PC-3 (cell line): ENCODE results near the gene KLHL1. TPM values are rescaled to one million over a fixed set of nuclear protein-coding genes. Genes with fewer than 3 reads are reported as not detected.

Experiments
- ATAC-seq: fragments of 200-7000 bp; cut with Tn5 transposase; 2 replicates; pipeline ENCODE4 v1.9.1; 2020; ENCODE audit warnings: mild to moderate bottlenecking, moderate library complexity
- BruUV-seq: library from RNA; stranded (reverse); fragments of 400-500 nt; replicated peaks from 2 replicates; lab custom pipeline; 2021; lab: Mats Ljungman, UMichigan
- CTCF ChIA-PET: fragments of 300-600 bp; sonication (Branson Sonifier 250); formaldehyde crosslinking; loops from one replicate; lab custom pipeline; 2022; ENCODE audit warnings: antibody characterized with exemption; lab: Charles Lee
- POLR2A ChIA-PET: fragments of 300-600 bp; sonication (Branson Sonifier 250); formaldehyde crosslinking; loops from one replicate; lab custom pipeline; 2022; ENCODE audit warnings: antibody characterized with exemption; ENCODE audit not compliant: unreplicated experiment; lab: Charles Lee
- DNase-seq: peaks from one replicate; pipeline ENCODE4 v3.0.0-alpha.2; 2015
- H2AFZ ChIP-seq: fragments of 300-600 bp; sonication (generic); 2 replicates; pipeline ENCODE4 v1.6.0; 2016; ENCODE audit warnings: antibody characterized with exemption, low read length
- H3F3A ChIP-seq: fragments of 300-600 bp; sonication (generic); one replicate; pipeline ENCODE4 v1.6.0; 2017; ENCODE audit warnings: antibody characterized with exemption, low read length, control low read depth, mild to moderate bottlenecking; ENCODE audit not compliant: unreplicated experiment
- H3K27ac ChIP-seq: fragments of 300-600 bp; sonication (generic); 2 replicates; pipeline ENCODE4 v1.5.1; 2016; ENCODE audit warnings: mild to moderate bottlenecking, low read length
- H3K27me3 ChIP-seq: fragments of 300-600 bp; sonication (generic); 2 replicates; pipeline ENCODE4 v1.6.1; 2016; ENCODE audit warnings: low read length, mixed read lengths
- H3K36me3 ChIP-seq: fragments of 300-600 bp; sonication (generic); 2 replicates; pipeline ENCODE4 v1.6.1; 2016; ENCODE audit warnings: low read depth, mixed run types, low read length, mixed read lengths
- H3K4me1 ChIP-seq: fragments of 300-600 bp; sonication (generic); 2 replicates; pipeline ENCODE4 v1.5.1; 2016; ENCODE audit warnings: low read length; ENCODE audit not compliant: insufficient read depth
- H3K4me2 ChIP-seq: fragments of 300-600 bp; sonication (generic); 2 replicates; pipeline ENCODE4 v1.6.0; 2016; ENCODE audit warnings: low read length
- H3K4me3 ChIP-seq: fragments of 300-600 bp; sonication (generic); 2 replicates; pipeline ENCODE4 v1.5.1; 2016; ENCODE audit warnings: mild to moderate bottlenecking, low read length, mixed read lengths
- H3K79me2 ChIP-seq: fragments of 300-600 bp; sonication (generic); 2 replicates; pipeline ENCODE4 v1.6.1; 2017; ENCODE audit warnings: low read length, mixed read lengths
- H3K9ac ChIP-seq: fragments of 300-600 bp; sonication (generic); 2 replicates; pipeline ENCODE4 v1.6.0; 2016; ENCODE audit warnings: mild to moderate bottlenecking, low read length
- H3K9me2 ChIP-seq: fragments of 300-600 bp; sonication (generic); replicated peaks from 2 replicates; pipeline ENCODE4 v1.6.1; 2016; ENCODE audit warnings: mixed run types, low read length, mixed read lengths
- H3K9me3 ChIP-seq: fragments of 300-600 bp; sonication (generic); 2 replicates; pipeline ENCODE4 v1.6.1; 2016; ENCODE audit warnings: low read length, mixed read lengths
- H4K20me1 ChIP-seq: fragments of 300-600 bp; sonication (generic); 2 replicates; pipeline ENCODE4 v1.6.1; 2016; ENCODE audit warnings: low read length, mixed read lengths
- EZH2 ChIP-seq: fragments of 300-600 bp; sonication (generic); IDR thresholded peaks from one replicate; pipeline ENCODE4 v1.6.1; 2017; ENCODE audit warnings: antibody characterized with exemption, mild to moderate bottlenecking, low read length; ENCODE audit not compliant: unreplicated experiment
- EZH2phosphoT487 ChIP-seq: fragments of 300-600 bp; sonication (generic); IDR thresholded peaks from 2 replicates; pipeline ENCODE4 v1.6.1; 2018; ENCODE audit warnings: mild to moderate bottlenecking, antibody characterized with exemption, low read length, borderline replicate concordance
- intact Hi-C: fragments of 100-400 bp; cut with micrococcal nuclease; formaldehyde crosslinking; loops from 2 replicates; pipeline ENCODE4 v1.9.0; 2023
- total RNA-seq: library from RNA; depleted of rRNA; stranded (reverse); fragments of >200 nt; gene quantifications from 2 replicates; pipeline ENCODE4 v1.2.3, GENCODE V29; 2014
- TF ChIP-seq, protein P1 (sequence below): fragments of 300-600 bp; sonication (generic); conservative IDR thresholded peaks from 2 replicates; pipeline ENCODE4 v1.5.1; 2017; ENCODE audit warnings: antibody characterized with exemption, low read depth, mild to moderate bottlenecking, low read length

The KLHL1 gene
- total RNA-seq, 1 experiment from 2014 or later: not detected

- intact Hi-C loops: no loop called here
- H2AFZ ChIP-seq: no peak overlapping the region
- ChIA-PET CTCF (no interaction called here), POLR2A (no interaction called here)
- no peak overlapping the region for H3K4me2 ChIP-seq
- no peaks in the 10 kb centered on the region for H3F3A ChIP-seq
- no peaks in the 10 kb centered on the region for H3K9me2 ChIP-seq
- no peak overlapping the region for H3K27ac ChIP-seq
- no peaks in the 10 kb centered on the region for H3K36me3 ChIP-seq
- no peaks in the 10 kb centered on the region for H3K9me3 ChIP-seq
- H3K9ac ChIP-seq: no peak overlapping the region
- ATAC-seq (no peak), DNase-seq (no peak)
- no peaks in the 10 kb centered on the region for H4K20me1 ChIP-seq
- H3K4me1 ChIP-seq: no peaks in the 10 kb centered on the region
- BruUV-seq: no TSS peak
- H3K4me3 ChIP-seq: no peak overlapping the region
- H3K79me2 ChIP-seq: no peaks in the 10 kb centered on the region
- no peak for TF ChIP-seq EZH2
- TF ChIP-seq EZH2phosphoT487: no peak
- TF ChIP-seq, protein P1, sequence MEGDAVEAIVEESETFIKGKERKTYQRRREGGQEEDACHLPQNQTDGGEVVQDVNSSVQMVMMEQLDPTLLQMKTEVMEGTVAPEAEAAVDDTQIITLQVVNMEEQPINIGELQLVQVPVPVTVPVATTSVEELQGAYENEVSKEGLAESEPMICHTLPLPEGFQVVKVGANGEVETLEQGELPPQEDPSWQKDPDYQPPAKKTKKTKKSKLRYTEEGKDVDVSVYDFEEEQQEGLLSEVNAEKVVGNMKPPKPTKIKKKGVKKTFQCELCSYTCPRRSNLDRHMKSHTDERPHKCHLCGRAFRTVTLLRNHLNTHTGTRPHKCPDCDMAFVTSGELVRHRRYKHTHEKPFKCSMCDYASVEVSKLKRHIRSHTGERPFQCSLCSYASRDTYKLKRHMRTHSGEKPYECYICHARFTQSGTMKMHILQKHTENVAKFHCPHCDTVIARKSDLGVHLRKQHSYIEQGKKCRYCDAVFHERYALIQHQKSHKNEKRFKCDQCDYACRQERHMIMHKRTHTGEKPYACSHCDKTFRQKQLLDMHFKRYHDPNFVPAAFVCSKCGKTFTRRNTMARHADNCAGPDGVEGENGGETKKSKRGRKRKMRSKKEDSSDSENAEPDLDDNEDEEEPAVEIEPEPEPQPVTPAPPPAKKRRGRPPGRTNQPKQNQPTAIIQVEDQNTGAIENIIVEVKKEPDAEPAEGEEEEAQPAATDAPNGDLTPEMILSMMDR: no peak
- no peaks in the 10 kb centered on the region for H3K27me3 ChIP-seq
Measured at GRCh38 chr13:69681722-69682121, 426.5 kb downstream of the KLHL1 start.

DNA sequence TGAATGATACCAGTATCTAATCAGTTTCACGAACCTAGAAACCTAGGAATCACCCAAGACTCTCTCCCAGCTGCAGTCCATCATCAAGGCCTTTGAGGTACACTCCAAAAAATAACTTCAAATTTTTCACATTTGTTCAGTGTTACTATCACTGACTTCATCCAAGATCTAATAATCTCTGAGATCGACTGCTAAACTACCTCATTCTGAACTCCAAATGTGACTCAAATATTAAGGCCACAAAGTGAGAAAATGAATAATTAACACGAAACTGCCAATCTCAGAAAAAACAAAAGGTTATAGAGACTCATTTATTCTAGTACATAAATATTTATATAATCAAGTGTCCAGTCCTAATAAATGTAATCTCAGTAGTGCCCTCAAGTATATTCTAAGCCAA lies 430.9 kb downstream of the KLHL1 start:
- no peak overlapping the region for H2AFZ ChIP-seq
- ChIA-PET POLR2A (no interaction called here), CTCF (no interaction called here)
- no peaks in the 10 kb centered on the region for H3K36me3 ChIP-seq
- ATAC-seq (no peak), DNase-seq (no peak)
- H3K79me2 ChIP-seq: no peaks in the 10 kb centered on the region
- no peaks in the 10 kb centered on the region for H3K9me2 ChIP-seq
- no peaks in the 10 kb centered on the region for H4K20me1 ChIP-seq
- no peak overlapping the region for H3K4me2 ChIP-seq
- no peaks in the 10 kb centered on the region for H3K9me3 ChIP-seq
- no peaks in the 10 kb centered on the region for H3F3A ChIP-seq
- no peak overlapping the region for H3K4me3 ChIP-seq
- H3K27ac ChIP-seq: no peak overlapping the region
- BruUV-seq: no TSS peak
- H3K9ac ChIP-seq: no peak overlapping the region
- no peaks in the 10 kb centered on the region for H3K27me3 ChIP-seq
- TF ChIP-seq EZH2: no peak
- no peak for TF ChIP-seq EZH2phosphoT487
- TF ChIP-seq, protein P1: no peak
- intact Hi-C loops: no loop called here
- no peaks in the 10 kb centered on the region for H3K4me1 ChIP-seq

- no peak overlapping the region for H3K4me2 ChIP-seq
- no peaks in the 10 kb centered on the region for H3F3A ChIP-seq
- no peak overlapping the region for H2AFZ ChIP-seq
- ChIA-PET POLR2A (no interaction called here), CTCF (no interaction called here)
- DNase-seq (no peak), ATAC-seq (no peak)
- H3K36me3 ChIP-seq: no peaks in the 10 kb centered on the region
- no peaks in the 10 kb centered on the region for H3K9me3 ChIP-seq
- intact Hi-C loops: no loop called here
- H3K9me2 ChIP-seq: no peaks in the 10 kb centered on the region
- H3K27ac ChIP-seq: no peak overlapping the region
- no peaks in the 10 kb centered on the region for H3K79me2 ChIP-seq
- H4K20me1 ChIP-seq: no peaks in the 10 kb centered on the region
- no peaks in the 10 kb centered on the region for H3K27me3 ChIP-seq
- no peaks in the 10 kb centered on the region for H3K4me1 ChIP-seq
- BruUV-seq: no TSS peak
- H3K9ac ChIP-seq: no peak overlapping the region
- H3K4me3 ChIP-seq: no peak overlapping the region
- TF ChIP-seq EZH2 (no peak), EZH2phosphoT487 (no peak)
- TF ChIP-seq, protein P1: no peak
Measured at GRCh38 chr13:69676286-69676685, 432.0 kb downstream of the KLHL1 start.
